Loucy (cell line): ENCODE results near the gene PYGB.
"Not testable (repeated sequence)": the region's sequence is repeated elsewhere in the genome, so short reads cannot be mapped to it uniquely, and the experiment has no call there.

Experiments used
- H2AFZ ChIP-seq: fragments of 200-600 bp; sonication (generic); 2 replicates; pipeline ENCODE4 v1.6.0; 2016; ENCODE audit warnings: antibody characterized with exemption, mild to moderate bottlenecking, low read length, moderate library complexity
- H3F3A ChIP-seq: fragments of 200-600 bp; 2 replicates; pipeline ENCODE4 v1.6.0; 2016; ENCODE audit warnings: antibody characterized with exemption, low read depth, mild to moderate bottlenecking
- H3K27me3 ChIP-seq: fragments of 200-600 bp; sonication (generic); 2 replicates; pipeline ENCODE4 v1.6.1; 2014; ENCODE audit warnings: low read length, mild to moderate bottlenecking; ENCODE audit not compliant: insufficient read depth, poor library complexity, severe bottlenecking
- H3K36me3 ChIP-seq: fragments of 200-600 bp; sonication (generic); 2 replicates; pipeline ENCODE4 v1.6.1; 2016; ENCODE audit warnings: low read length; ENCODE audit not compliant: insufficient read depth
- H3K4me1 ChIP-seq: fragments of 200-600 bp; sonication (generic); 2 replicates; pipeline ENCODE4 v1.5.1; 2014; ENCODE audit warnings: low read length, mild to moderate bottlenecking; ENCODE audit not compliant: insufficient read depth, poor library complexity, severe bottlenecking
- H3K4me2 ChIP-seq: fragments of 200-600 bp; sonication (generic); 2 replicates; pipeline ENCODE4 v1.6.0; 2014; ENCODE audit warnings: antibody characterized with exemption, low read length, low read depth, mild to moderate bottlenecking; ENCODE audit not compliant: poor library complexity, severe bottlenecking
- H3K4me3 ChIP-seq: fragments of 200-600 bp; sonication (generic); 2 replicates; pipeline ENCODE4 v1.5.1; 2014; ENCODE audit warnings: low read length, mild to moderate bottlenecking, mixed read lengths; ENCODE audit not compliant: poor library complexity, severe bottlenecking
- H3K79me2 ChIP-seq: fragments of 200-600 bp; sonication (generic); 2 replicates; pipeline ENCODE4 v1.6.1; 2014; ENCODE audit warnings: low read length; ENCODE audit not compliant: insufficient read depth
- H3K9ac ChIP-seq: fragments of 200-600 bp; sonication (generic); 2 replicates; pipeline ENCODE4 v1.6.0; 2014; ENCODE audit warnings: mild to moderate bottlenecking, low read depth, low read length, moderate library complexity; ENCODE audit not compliant: poor library complexity, severe bottlenecking
- H3K9me2 ChIP-seq: fragments of 200-600 bp; sonication (generic); replicated peaks from 2 replicates; pipeline ENCODE4 v1.6.1; 2016; ENCODE audit warnings: low read depth, low read length, mixed read lengths
- H3K9me3 ChIP-seq: fragments of 200-600 bp; sonication (generic); 2 replicates; pipeline ENCODE4 v1.6.1; 2014; ENCODE audit warnings: mild to moderate bottlenecking, antibody characterized with exemption, low read length, low read depth; ENCODE audit not compliant: insufficient read depth
- H4K20me1 ChIP-seq: fragments of 200-600 bp; sonication (generic); 2 replicates; pipeline ENCODE4 v1.6.0; 2014; ENCODE audit warnings: antibody characterized with exemption, low read length, mild to moderate bottlenecking; ENCODE audit not compliant: insufficient read depth, poor library complexity, severe bottlenecking
- CTCF ChIP-seq: fragments of 200-600 bp; sonication (generic); conservative IDR thresholded peaks from 2 replicates; pipeline ENCODE4 v1.5.1; 2014; ENCODE audit warnings: mild to moderate bottlenecking, antibody characterized with exemption, low read length
- EZH2phosphoT487 ChIP-seq: fragments of 200-600 bp; IDR thresholded peaks from 2 replicates; pipeline ENCODE4 v1.6.1; 2018; ENCODE audit warnings: antibody characterized with exemption, mild to moderate bottlenecking, moderate library complexity, borderline replicate concordance

PYGB gene

GRCh38 chr20:25310921-25311728, 63.2 kb downstream of the PYGB start:
- no peaks in the 10 kb centered on the region for H3K79me2 ChIP-seq
- H4K20me1 ChIP-seq, result no peaks in the 10 kb centered on the region
- H3K9me2 ChIP-seq, result no peaks in the 10 kb centered on the region
- no peak overlapping the region for H3K9ac ChIP-seq
- TF ChIP-seq CTCF, result no peak
- no peak overlapping the region for H3K4me2 ChIP-seq
- H3K4me3 ChIP-seq, result no peak overlapping the region
- H3F3A ChIP-seq, result no peaks in the 10 kb centered on the region
- H3K9me3 ChIP-seq, result no peaks in the 10 kb centered on the region
- H2AFZ ChIP-seq, result no peak overlapping the region
- peaks cover 9% of the 10 kb centered on the region for H3K4me1 ChIP-seq
- H3K36me3 ChIP-seq, result peaks cover 22% of the 10 kb centered on the region; the same call in 1 of the 2 replicates
- H3K27me3 ChIP-seq, result no peaks in the 10 kb centered on the region

- H3K79me2 ChIP-seq, H3F3A ChIP-seq, H3K4me3 ChIP-seq, H4K20me1 ChIP-seq, H3K4me2 ChIP-seq, H3K9me3 ChIP-seq, H3K27me3 ChIP-seq, H3K9me2 ChIP-seq, H3K4me1 ChIP-seq, H2AFZ ChIP-seq, H3K9ac ChIP-seq: not testable (repeated sequence)
- H3K36me3 ChIP-seq, result peaks cover 15% of the 10 kb centered on the region; the same call in 1 of the 2 replicates
Observed at GRCh38 chr20:25312716-25313115, 64.8 kb downstream of the PYGB start.

- no peaks in the 10 kb centered on the region for H3K27me3 ChIP-seq
- peaks cover 8% of the 10 kb centered on the region; the same call in 1 of the 2 replicates for H3K36me3 ChIP-seq
- H3K4me1 ChIP-seq, result peaks cover 9% of the 10 kb centered on the region
- no peak for TF ChIP-seq EZH2phosphoT487
- TF ChIP-seq CTCF, result no peak
- H2AFZ ChIP-seq, result no peak overlapping the region
- no peak overlapping the region for H3K9ac ChIP-seq
- H3K4me3 ChIP-seq, result no peak overlapping the region
- H3K79me2 ChIP-seq, result no peaks in the 10 kb centered on the region
- no peak overlapping the region for H3K4me2 ChIP-seq
- H3K9me3 ChIP-seq, result no peaks in the 10 kb centered on the region
- H3F3A ChIP-seq, result no peaks in the 10 kb centered on the region
- H4K20me1 ChIP-seq, result no peaks in the 10 kb centered on the region
- H3K9me2 ChIP-seq, result no peaks in the 10 kb centered on the region
Observed at GRCh38 chr20:25313593-25313992, 65.7 kb downstream of the PYGB start.
